ENCODE data around the gene COX7C.
"Not testable (repeated sequence)": the region's sequence is repeated elsewhere in the genome, so short reads cannot be mapped to it uniquely, and the experiment has no call there.

COX7C gene

GRCh38 chr5:86625148-86625547 is 7.4 kb downstream of the COX7C start:
- no peaks in the 10 kb centered on the region for H3K4me1 ChIP-seq (ENCODE audit: control insufficient read depth, insufficient read depth, low read length)
- H3K4me3 ChIP-seq (ENCODE audit: low read depth, low read length), result no peak overlapping the region
- H3K36me3 ChIP-seq (ENCODE audit: control insufficient read depth, insufficient read depth, low read length), result no peaks in the 10 kb centered on the region
- H3K9me3 ChIP-seq (ENCODE audit: control insufficient read depth, insufficient read depth, low read length), result no peaks in the 10 kb centered on the region
- no peak overlapping the region for H3K9ac ChIP-seq (ENCODE audit: low read depth, low read length)
- H3K27me3 ChIP-seq (ENCODE audit: control insufficient read depth, insufficient read depth, low read length), result no peaks in the 10 kb centered on the region

GRCh38 chr5:86626149-86626548 is 8.4 kb downstream of the COX7C start:
- Histone ChIP-seq H3K4me3 (ENCODE audit: low read depth, low read length) (no peak overlapping the region), H3K27me3 (ENCODE audit: control insufficient read depth, insufficient read depth, low read length) (no peaks in the 10 kb centered on the region), H3K9ac (ENCODE audit: low read depth, low read length) (no peak overlapping the region), H3K4me1 (ENCODE audit: control insufficient read depth, insufficient read depth, low read length) (no peaks in the 10 kb centered on the region), H3K36me3 (ENCODE audit: control insufficient read depth, insufficient read depth, low read length) (no peaks in the 10 kb centered on the region), H3K9me3 (ENCODE audit: control insufficient read depth, insufficient read depth, low read length) (no peaks in the 10 kb centered on the region)

GRCh38 chr5:86631165-86631564 is 13.4 kb downstream of the COX7C start:
- Histone ChIP-seq H3K4me1 (ENCODE audit: control insufficient read depth, insufficient read depth, low read length) (no peaks in the 10 kb centered on the region), H3K9ac (ENCODE audit: low read depth, low read length) (no peak overlapping the region), H3K27me3 (ENCODE audit: control insufficient read depth, insufficient read depth, low read length) (no peaks in the 10 kb centered on the region), H3K36me3 (ENCODE audit: control insufficient read depth, insufficient read depth, low read length) (no peaks in the 10 kb centered on the region), H3K4me3 (ENCODE audit: low read depth, low read length) (no peak overlapping the region), H3K9me3 (ENCODE audit: control insufficient read depth, insufficient read depth, low read length) (no peaks in the 10 kb centered on the region)

DNA sequence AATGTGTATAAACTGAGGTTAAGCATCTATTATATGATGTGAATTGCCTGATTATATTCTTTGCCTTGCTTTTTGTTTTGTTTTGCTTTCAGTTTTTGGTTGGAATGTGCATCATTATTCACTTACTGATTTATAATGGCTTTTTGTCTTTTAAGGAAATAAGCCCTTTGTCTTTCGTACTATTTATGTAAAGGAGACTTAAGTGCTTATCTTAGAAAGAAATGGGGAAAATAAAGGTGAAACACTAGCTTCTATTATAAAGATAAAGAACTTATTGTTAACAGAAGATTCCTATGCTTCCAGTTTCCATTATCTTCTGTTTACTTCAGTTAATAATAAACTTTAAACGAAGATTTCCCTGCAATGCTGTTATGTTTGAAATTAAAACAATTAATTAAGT is 23.3 kb downstream of the COX7C start:
- no peaks in the 10 kb centered on the region for H3K27me3 ChIP-seq (ENCODE audit: control insufficient read depth, insufficient read depth, low read length)
- H3K36me3 ChIP-seq (ENCODE audit: control insufficient read depth, insufficient read depth, low read length), result no peaks in the 10 kb centered on the region
- peaks cover 37% of the 10 kb centered on the region for H3K4me1 ChIP-seq (ENCODE audit: control insufficient read depth, insufficient read depth, low read length)
- no peak overlapping the region for H3K4me3 ChIP-seq (ENCODE audit: low read depth, low read length)
- H3K9ac ChIP-seq (ENCODE audit: low read depth, low read length), result no peak overlapping the region
- no peaks in the 10 kb centered on the region for H3K9me3 ChIP-seq (ENCODE audit: control insufficient read depth, insufficient read depth, low read length)

- Histone ChIP-seq H3K36me3 (ENCODE audit: control insufficient read depth, insufficient read depth, low read length) (no peaks in the 10 kb centered on the region), H3K9ac (ENCODE audit: low read depth, low read length) (peak overlapping the region; percentile 62), H3K27me3 (ENCODE audit: control insufficient read depth, insufficient read depth, low read length) (no peaks in the 10 kb centered on the region), H3K9me3 (ENCODE audit: control insufficient read depth, insufficient read depth, low read length) (no peaks in the 10 kb centered on the region), H3K4me3 (ENCODE audit: low read depth, low read length) (no peak overlapping the region), H3K4me1 (ENCODE audit: control insufficient read depth, insufficient read depth, low read length) (peaks cover 34% of the 10 kb centered on the region)
These were observed 27.1 kb downstream of the COX7C start for GRCh38 chr5:86644843-86645242.

GRCh38 chr5:86645885-86646284 is 28.1 kb downstream of the COX7C start:
- no peak overlapping the region for H3K4me3 ChIP-seq (ENCODE audit: low read depth, low read length)
- no peak overlapping the region for H3K9ac ChIP-seq (ENCODE audit: low read depth, low read length)
- H3K27me3 ChIP-seq (ENCODE audit: control insufficient read depth, insufficient read depth, low read length), result no peaks in the 10 kb centered on the region
- H3K4me1 ChIP-seq (ENCODE audit: control insufficient read depth, insufficient read depth, low read length), result peaks cover 32% of the 10 kb centered on the region
- H3K9me3 ChIP-seq (ENCODE audit: control insufficient read depth, insufficient read depth, low read length), result no peaks in the 10 kb centered on the region
- no peaks in the 10 kb centered on the region for H3K36me3 ChIP-seq (ENCODE audit: control insufficient read depth, insufficient read depth, low read length)

- Histone ChIP-seq H3K27me3 (ENCODE audit: control insufficient read depth, insufficient read depth, low read length) (no peaks in the 10 kb centered on the region), H3K36me3 (ENCODE audit: control insufficient read depth, insufficient read depth, low read length) (no peaks in the 10 kb centered on the region), H3K4me1 (ENCODE audit: control insufficient read depth, insufficient read depth, low read length) (peaks cover 24% of the 10 kb centered on the region), H3K9me3 (ENCODE audit: control insufficient read depth, insufficient read depth, low read length) (no peaks in the 10 kb centered on the region), H3K4me3 (ENCODE audit: low read depth, low read length) (no peak overlapping the region), H3K9ac (ENCODE audit: low read depth, low read length) (no peak overlapping the region)
These were observed 28.9 kb downstream of the COX7C start for GRCh38 chr5:86646671-86647070.

GRCh38 chr5:86649832-86650505 is 32.2 kb downstream of the COX7C start:
- Histone ChIP-seq H3K36me3 (ENCODE audit: control insufficient read depth, insufficient read depth, low read length) (no peaks in the 10 kb centered on the region), H3K9me3 (ENCODE audit: control insufficient read depth, insufficient read depth, low read length) (no peaks in the 10 kb centered on the region), H3K9ac (ENCODE audit: low read depth, low read length) (no peak overlapping the region), H3K27me3 (ENCODE audit: control insufficient read depth, insufficient read depth, low read length) (no peaks in the 10 kb centered on the region), H3K4me3 (ENCODE audit: low read depth, low read length) (no peak overlapping the region), H3K4me1 (ENCODE audit: control insufficient read depth, insufficient read depth, low read length) (peaks cover 10% of the 10 kb centered on the region)

DNA sequence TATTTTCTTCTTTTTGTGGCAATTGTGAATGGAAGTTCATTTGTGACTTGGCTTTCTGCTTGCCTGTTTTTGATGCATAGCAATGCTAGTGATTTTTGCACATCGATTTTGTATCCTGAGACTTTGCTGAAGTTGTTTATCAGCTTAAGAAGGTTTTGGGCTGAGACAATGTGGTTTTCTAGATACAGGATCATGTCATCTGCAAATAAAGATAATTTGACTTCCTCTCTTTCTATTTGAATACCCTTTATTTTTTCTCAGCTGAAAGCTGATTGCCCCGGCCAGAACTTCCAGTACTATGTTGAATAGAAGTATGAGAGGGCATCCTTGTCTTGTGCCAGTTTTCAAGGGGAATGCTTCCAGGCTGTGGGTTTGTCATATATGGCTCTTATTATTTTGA is 43.0 kb downstream of the COX7C start:
- not testable (repeated sequence) for H3K9me3 ChIP-seq (ENCODE audit: control insufficient read depth, insufficient read depth, low read length); H3K9ac ChIP-seq (ENCODE audit: low read depth, low read length); H3K4me1 ChIP-seq (ENCODE audit: control insufficient read depth, insufficient read depth, low read length); H3K36me3 ChIP-seq (ENCODE audit: control insufficient read depth, insufficient read depth, low read length); H3K4me3 ChIP-seq (ENCODE audit: low read depth, low read length); H3K27me3 ChIP-seq (ENCODE audit: control insufficient read depth, insufficient read depth, low read length)

GRCh38 chr5:86664173-86664572 is 46.4 kb downstream of the COX7C start:
- H3K4me1 ChIP-seq (ENCODE audit: control insufficient read depth, insufficient read depth, low read length), result peaks cover 2% of the 10 kb centered on the region
- H3K36me3 ChIP-seq (ENCODE audit: control insufficient read depth, insufficient read depth, low read length), result no peaks in the 10 kb centered on the region

DNA sequence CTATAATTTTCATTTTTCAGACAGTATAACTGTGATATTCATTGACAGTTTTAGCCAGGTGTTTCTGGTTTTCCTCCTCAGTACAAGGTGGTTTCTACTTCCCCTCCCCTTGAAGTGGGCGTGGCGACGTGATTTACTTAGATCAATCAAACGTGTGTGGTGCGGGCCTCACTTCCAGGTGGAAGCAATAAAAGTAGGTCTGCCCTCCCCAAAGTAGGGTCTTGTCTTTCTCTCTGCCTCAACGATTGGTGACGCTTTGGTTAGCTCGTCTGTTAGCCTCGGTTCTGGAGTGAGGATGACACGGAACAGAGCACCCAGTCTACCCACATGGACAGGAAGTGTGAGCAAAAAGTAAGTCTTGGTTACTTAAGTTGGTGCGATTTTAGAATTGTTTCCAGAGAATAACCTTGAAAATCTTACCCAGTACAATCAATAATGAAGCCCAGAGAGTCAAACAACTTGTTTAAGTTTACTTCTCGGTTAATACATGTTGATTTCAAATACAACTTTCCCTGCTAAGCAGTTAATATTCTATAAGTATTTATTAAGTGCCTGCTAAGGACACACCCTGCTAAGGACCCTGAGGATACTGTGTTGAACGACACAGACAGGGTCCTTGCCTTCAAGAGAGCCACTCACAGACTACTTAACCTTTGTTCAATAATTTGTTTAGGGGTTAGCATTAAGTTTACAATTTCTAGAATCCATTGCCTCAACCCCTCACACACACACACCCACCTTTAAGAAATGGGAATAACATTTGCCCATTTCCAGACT is 48.4 kb downstream of the COX7C start:
- H3K4me1 ChIP-seq (ENCODE audit: control insufficient read depth, insufficient read depth, low read length), result peaks cover 2% of the 10 kb centered on the region
- H3K9ac ChIP-seq (ENCODE audit: low read depth, low read length), result peak overlapping the region; percentile 38
- peak overlapping the region; percentile 36 for H3K4me3 ChIP-seq (ENCODE audit: low read depth, low read length)
- no peaks in the 10 kb centered on the region for H3K9me3 ChIP-seq (ENCODE audit: control insufficient read depth, insufficient read depth, low read length)
- no peaks in the 10 kb centered on the region for H3K36me3 ChIP-seq (ENCODE audit: control insufficient read depth, insufficient read depth, low read length)
- H3K27me3 ChIP-seq (ENCODE audit: control insufficient read depth, insufficient read depth, low read length), result no peaks in the 10 kb centered on the region

More at GRCh38 chr5:86664173-86664572, 46.4 kb downstream of the COX7C start:
- no peak overlapping the region for H3K4me3 ChIP-seq (ENCODE audit: low read depth, low read length)
- no peaks in the 10 kb centered on the region for H3K9me3 ChIP-seq (ENCODE audit: control insufficient read depth, insufficient read depth, low read length)
- no peaks in the 10 kb centered on the region for H3K27me3 ChIP-seq (ENCODE audit: control insufficient read depth, insufficient read depth, low read length)
- no peak overlapping the region for H3K9ac ChIP-seq (ENCODE audit: low read depth, low read length)

DNA sequence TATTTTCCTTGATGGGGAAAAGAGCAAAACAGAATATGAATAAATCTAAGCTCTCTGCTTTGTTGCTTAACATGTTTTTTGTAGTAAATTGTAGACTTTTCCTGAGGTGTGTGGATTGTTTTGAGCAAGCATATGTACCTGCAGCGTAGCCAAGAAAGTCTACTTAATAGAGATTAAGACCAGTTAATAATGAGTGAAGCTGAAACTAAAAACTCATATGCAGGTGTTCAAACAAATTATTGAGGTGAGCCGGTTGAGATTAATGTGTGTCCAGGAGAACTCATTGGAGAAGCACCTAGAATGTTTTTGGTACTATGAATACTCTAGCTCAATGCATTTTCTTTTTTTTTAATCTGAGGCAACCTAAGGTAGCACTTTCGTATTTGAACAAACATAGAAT is 49.2 kb downstream of the COX7C start:
- Histone ChIP-seq H3K9ac (ENCODE audit: low read depth, low read length) (no peak overlapping the region), H3K27me3 (ENCODE audit: control insufficient read depth, insufficient read depth, low read length) (no peaks in the 10 kb centered on the region), H3K36me3 (ENCODE audit: control insufficient read depth, insufficient read depth, low read length) (no peaks in the 10 kb centered on the region), H3K4me1 (ENCODE audit: control insufficient read depth, insufficient read depth, low read length) (peaks cover 2% of the 10 kb centered on the region), H3K4me3 (ENCODE audit: low read depth, low read length) (peak overlapping the region; percentile 3), H3K9me3 (ENCODE audit: control insufficient read depth, insufficient read depth, low read length) (no peaks in the 10 kb centered on the region)
